CD4-positive, alpha-beta T cell treated with Interleukin-17A for 4 hours (primary cell): ENCODE data around the gene CCDC124.

ENCODE experiments used
- DNase-seq: peaks from one replicate; pipeline ENCODE4 v3.0.0-alpha.2; 2020; ENCODE audit warnings: mixed read lengths

The CCDC124 gene

GRCh38 chr19:17989425-17990094 lies 56.7 kb downstream of the CCDC124 start:
- DNase-seq, result no peak

- no peak for DNase-seq
Measured at GRCh38 chr19:17993076-17993813, 60.4 kb downstream of the CCDC124 start.
